HUDEP-2 (cell line): ENCODE data around the gene RORB.

ENCODE experiments used
- DNase-seq, 76 experiments: peaks; one replicate each; lab custom pipeline; 2025; ENCODE audit not compliant: unreplicated experiment in 76 of 76; lab: John Stamatoyannopoulos, UW

The RORB gene

GRCh38 chr9:74577956-74578355 lies 80.8 kb downstream of the RORB start:
- no peak for DNase-seq

- DNase-seq = no peak
Observed at GRCh38 chr9:74589576-74589975, 92.4 kb downstream of the RORB start.

GRCh38 chr9:74595286-74595685 lies 98.2 kb downstream of the RORB start:
- DNase-seq = no peak

- DNase-seq = no peak
Observed at GRCh38 chr9:74598874-74599273, 101.7 kb downstream of the RORB start.

GRCh38 chr9:74609671-74610405 lies 112.7 kb downstream of the RORB start:
- no peak for DNase-seq

- DNase-seq = no peak
Observed at GRCh38 chr9:74610523-74611061, 113.5 kb downstream of the RORB start.

GRCh38 chr9:74630228-74630627 lies 133.1 kb downstream of the RORB start:
- DNase-seq = no peak

GRCh38 chr9:74639112-74639511 lies 142.0 kb downstream of the RORB start:
- DNase-seq = no peak

GRCh38 chr9:74642376-74642775 lies 145.2 kb downstream of the RORB start:
- no peak for DNase-seq

- no peak for DNase-seq
Observed at GRCh38 chr9:74643303-74643923, 146.3 kb downstream of the RORB start.

GRCh38 chr9:74644023-74644422 lies 146.9 kb downstream of the RORB start:
- DNase-seq = no peak

GRCh38 chr9:74645007-74645639 lies 148.0 kb downstream of the RORB start:
- peak in 6 of 76 experiments; percentile 1 to 12 (median 6) for DNase-seq

GRCh38 chr9:74653410-74654080 lies 156.4 kb downstream of the RORB start:
- no peak for DNase-seq

GRCh38 chr9:74662674-74663073 lies 165.5 kb downstream of the RORB start:
- no peak for DNase-seq

- peak in 6 of 76 experiments; percentile 1 to 6 (median 2) for DNase-seq
Observed at GRCh38 chr9:74663439-74663838, 166.3 kb downstream of the RORB start.

GRCh38 chr9:74666625-74667316 lies 169.6 kb downstream of the RORB start:
- DNase-seq = no peak

GRCh38 chr9:74672237-74672636 lies 175.1 kb downstream of the RORB start:
- no peak for DNase-seq

GRCh38 chr9:74674077-74674476 lies 176.9 kb downstream of the RORB start:
- DNase-seq = no peak

- DNase-seq = no peak
Observed at GRCh38 chr9:74681906-74682305, 184.8 kb downstream of the RORB start.

GRCh38 chr9:74683322-74683721 lies 186.2 kb downstream of the RORB start:
- no peak for DNase-seq

GRCh38 chr9:74691058-74691457 lies 193.9 kb downstream of the RORB start:
- DNase-seq = no peak
